SU-DHL-6 (cell line): ENCODE data around the gene MAP2K5.

Source experiments
- H2AFZ ChIP-seq: fragments of 200-600 bp; sonication (generic); 2 replicates; pipeline ENCODE4 v1.6.1; 2014; ENCODE audit warnings: low read depth, mild to moderate bottlenecking, moderate library complexity, mixed read lengths, antibody characterized with exemption, low read length; ENCODE audit not compliant: severe bottlenecking
- H3F3A ChIP-seq: fragments of 200-600 bp; shearing (Covaris generic); 2 replicates; pipeline ENCODE4 v1.6.0; 2016; ENCODE audit warnings: antibody characterized with exemption, mild to moderate bottlenecking; ENCODE audit not compliant: insufficient read depth
- H3K27ac ChIP-seq: fragments of 200-600 bp; sonication (generic); 2 replicates; pipeline ENCODE4 v1.5.1; 2016; ENCODE audit warnings: low read depth, mild to moderate bottlenecking, low read length, moderate library complexity, mixed read lengths
- H3K27me3 ChIP-seq: fragments of 200-600 bp; sonication (generic), shearing (Covaris generic); 2 replicates; pipeline ENCODE4 v1.6.0; 2014; ENCODE audit warnings: mild to moderate bottlenecking, low read length
- H3K36me3 ChIP-seq: fragments of 200-600 bp; sonication (generic); 2 replicates; pipeline ENCODE4 v1.6.1; 2014; ENCODE audit warnings: mild to moderate bottlenecking, low read length, mixed read lengths
- H3K4me2 ChIP-seq: fragments of 300-600, 200-600 bp; shearing (Covaris generic), sonication (generic); 2 replicates; pipeline ENCODE4 v1.6.0; 2014; ENCODE audit warnings: low read length, low read depth, mild to moderate bottlenecking; ENCODE audit not compliant: poor library complexity, severe bottlenecking
- H3K4me3 ChIP-seq: fragments of 200-600 bp; sonication (generic); 2 replicates; pipeline ENCODE4 v1.5.1; 2014; ENCODE audit warnings: antibody characterized with exemption, low read length, mild to moderate bottlenecking, mixed read lengths; ENCODE audit not compliant: insufficient read depth, poor library complexity, severe bottlenecking
- H3K79me2 ChIP-seq: fragments of 200-600 bp; sonication (generic); 2 replicates; pipeline ENCODE4 v1.6.1; 2014; ENCODE audit warnings: mild to moderate bottlenecking, low read length, moderate library complexity; ENCODE audit not compliant: insufficient read depth
- H3K9ac ChIP-seq: fragments of 200-600 bp; sonication (generic); 2 replicates; pipeline ENCODE4 v1.7.0; 2014; ENCODE audit warnings: mild to moderate bottlenecking, low read length
- H3K9me2 ChIP-seq: fragments of 200-600 bp; sonication (generic); replicated peaks from 2 replicates; pipeline ENCODE4 v1.6.1; 2014; ENCODE audit warnings: low read length; ENCODE audit not compliant: insufficient read depth
- H3K9me3 ChIP-seq: fragments of 200-600 bp; sonication (generic); 2 replicates; pipeline ENCODE4 v1.6.1; 2014; ENCODE audit warnings: low read length, mixed read lengths; ENCODE audit not compliant: insufficient read depth
- H4K20me1 ChIP-seq: fragments of 200-600 bp; sonication (generic); 2 replicates; pipeline ENCODE4 v1.6.1; 2014; ENCODE audit warnings: low read depth, mild to moderate bottlenecking, antibody characterized with exemption, low read length, moderate library complexity, mixed read lengths
- CTCF ChIP-seq: fragments of 200-600 bp; sonication (generic); IDR thresholded peaks from one replicate; pipeline ENCODE4 v1.5.1; 2017; ENCODE audit warnings: antibody characterized with exemption, mild to moderate bottlenecking, low read length, moderate library complexity; ENCODE audit not compliant: insufficient read depth, poor library complexity, severe bottlenecking
- EZH2phosphoT487 ChIP-seq: fragments of 200-600 bp; sonication (generic), shearing (Covaris generic); conservative IDR thresholded peaks from 2 replicates; pipeline ENCODE4 v1.6.1; 2018; ENCODE audit warnings: mild to moderate bottlenecking, antibody characterized with exemption, low read length, moderate library complexity, mixed read lengths

The MAP2K5 gene

GRCh38 chr15:67781061-67781460 is 238.6 kb downstream of the MAP2K5 start:
- TF ChIP-seq CTCF = no peak
- TF ChIP-seq EZH2phosphoT487 = no peak
- Histone ChIP-seq H3K27ac (no peak overlapping the region), H3K36me3 (no peaks in the 10 kb centered on the region), H3K4me3 (no peak overlapping the region), H4K20me1 (no peaks in the 10 kb centered on the region), H2AFZ (no peak overlapping the region), H3K9ac (no peak overlapping the region), H3K9me2 (no peaks in the 10 kb centered on the region), H3K27me3 (no peaks in the 10 kb centered on the region), H3F3A (peaks cover 16% of the 10 kb centered on the region), H3K9me3 (no peaks in the 10 kb centered on the region), H3K79me2 (no peaks in the 10 kb centered on the region), H3K4me2 (no peak overlapping the region)

- Histone ChIP-seq H3K27me3 (no peaks in the 10 kb centered on the region), H3F3A (peaks cover 16% of the 10 kb centered on the region), H3K4me2 (no peak overlapping the region), H3K9me3 (no peaks in the 10 kb centered on the region), H3K4me3 (no peak overlapping the region), H3K27ac (no peak overlapping the region), H3K9ac (no peak overlapping the region), H3K9me2 (no peaks in the 10 kb centered on the region), H2AFZ (no peak overlapping the region), H4K20me1 (no peaks in the 10 kb centered on the region), H3K79me2 (no peaks in the 10 kb centered on the region), H3K36me3 (no peaks in the 10 kb centered on the region)
- no peak for TF ChIP-seq EZH2phosphoT487
- TF ChIP-seq CTCF = no peak
Measured at GRCh38 chr15:67781907-67782690, 239.6 kb downstream of the MAP2K5 start.

GRCh38 chr15:67782691-67782991 is 240.1 kb downstream of the MAP2K5 start:
- H3F3A ChIP-seq = peaks cover 16% of the 10 kb centered on the region
- H3K4me2 ChIP-seq = peak overlapping the region; percentile 22
- H3K9me2 ChIP-seq = no peaks in the 10 kb centered on the region
- H4K20me1 ChIP-seq = no peaks in the 10 kb centered on the region
- no peaks in the 10 kb centered on the region for H3K27me3 ChIP-seq
- H3K27ac ChIP-seq = 0 out of 2 replicates have a peak overlapping the region, but pooled peaks have one; percentile 85
- H3K9me3 ChIP-seq = no peaks in the 10 kb centered on the region
- H3K4me3 ChIP-seq = no peak overlapping the region
- no peaks in the 10 kb centered on the region for H3K79me2 ChIP-seq
- TF ChIP-seq EZH2phosphoT487 (no peak), CTCF (no peak)
- no peaks in the 10 kb centered on the region for H3K36me3 ChIP-seq
- peak overlapping the region; percentile 17; the same call in 1 of the 2 replicates for H3K9ac ChIP-seq
- H2AFZ ChIP-seq = no peak overlapping the region
